CD4-positive, alpha-beta T cell treated with Interleukin-21 for 1 hour (primary cell): Measurements from ENCODE around the gene ACLY.
"Not testable (repeated sequence)": the region's sequence is repeated elsewhere in the genome, so short reads cannot be mapped to it uniquely, and the experiment has no call there.

Experiments used
- DNase-seq: peaks from one replicate; pipeline ENCODE4 v3.0.0-alpha.2; 2020

The ACLY gene

DNA sequence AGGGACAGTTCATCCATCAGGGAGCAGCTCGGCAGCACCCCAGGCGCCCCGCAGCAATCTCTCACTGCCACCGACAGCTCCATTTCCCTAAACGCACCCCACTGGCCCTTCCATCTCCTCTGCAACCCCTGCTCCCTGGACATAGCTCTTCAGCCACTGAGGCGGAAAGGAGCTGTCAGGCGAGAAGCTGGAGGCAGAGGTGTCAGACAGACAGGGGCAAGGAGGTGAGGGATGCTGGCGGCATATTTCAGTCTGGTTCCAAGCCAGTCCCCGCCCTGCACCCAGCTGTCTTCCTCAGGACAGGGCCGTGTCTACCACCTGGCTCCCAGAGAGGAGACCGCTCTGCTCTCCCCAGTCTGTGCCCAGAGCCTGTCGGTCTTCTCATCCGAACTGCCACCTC, 9.7 kb downstream of the ACLY start:
- no peak for DNase-seq

DNA sequence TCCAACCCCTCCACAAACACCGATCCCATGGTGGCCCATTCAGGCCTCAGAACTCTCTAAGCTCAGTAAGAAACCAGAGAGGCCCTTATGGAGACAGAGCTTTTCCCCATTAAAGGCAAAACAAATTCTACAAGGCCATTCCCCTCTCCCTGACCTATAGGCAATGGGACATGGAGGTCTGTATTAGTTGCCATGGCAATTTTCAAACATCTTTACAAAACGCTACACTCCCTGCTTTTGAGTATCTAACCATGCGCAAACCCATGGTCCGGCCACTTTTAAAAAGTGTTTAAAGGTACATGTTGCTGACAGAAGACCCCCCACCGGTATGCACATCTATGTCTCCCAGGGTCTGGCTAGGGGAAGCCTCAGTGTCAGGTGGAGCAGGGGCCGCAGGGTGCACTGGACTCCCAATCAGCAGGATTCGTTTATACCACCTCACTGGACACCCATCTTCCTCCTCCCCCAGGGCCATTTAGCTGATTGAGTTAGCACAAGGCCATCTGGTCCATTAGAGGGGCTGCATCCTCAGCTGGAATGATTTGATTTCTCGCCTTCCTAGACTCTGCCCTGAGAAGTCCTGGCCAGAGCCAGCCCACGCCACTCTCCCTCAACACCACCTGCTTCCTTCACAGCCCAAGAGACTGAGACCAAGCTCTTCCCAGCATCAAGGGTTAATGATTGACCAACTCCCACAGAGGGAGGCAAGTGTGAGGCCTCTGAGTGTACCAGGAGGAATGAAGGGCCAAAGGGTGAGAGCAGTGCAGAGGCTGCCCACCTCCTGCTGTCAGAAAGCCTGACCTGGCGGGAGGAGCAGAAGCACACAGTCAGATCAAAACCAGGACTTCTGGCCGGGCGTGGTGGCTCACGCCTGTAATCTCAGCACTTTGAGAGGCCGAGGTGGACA, 10.9 kb downstream of the ACLY start:
- no peak for DNase-seq

DNA sequence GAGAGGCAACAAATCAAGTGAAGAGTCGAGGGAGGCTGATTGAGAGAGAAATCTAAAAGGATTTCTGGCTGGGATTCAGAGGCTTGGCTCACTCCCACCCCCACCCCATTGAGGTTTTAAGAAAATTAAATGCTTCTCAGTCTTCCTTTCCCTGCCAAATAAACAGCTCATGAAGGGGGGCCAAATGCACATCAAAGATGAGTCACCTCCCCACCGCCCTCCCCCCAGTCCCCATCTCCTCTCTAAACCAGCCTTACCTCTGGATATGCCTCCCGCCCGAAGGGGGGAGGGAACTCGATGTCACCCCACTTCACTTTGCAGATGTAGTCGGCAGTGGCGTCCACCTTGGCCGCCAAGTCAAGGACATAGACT, 11.6 kb downstream of the ACLY start:
- DNase-seq: no peak

DNA sequence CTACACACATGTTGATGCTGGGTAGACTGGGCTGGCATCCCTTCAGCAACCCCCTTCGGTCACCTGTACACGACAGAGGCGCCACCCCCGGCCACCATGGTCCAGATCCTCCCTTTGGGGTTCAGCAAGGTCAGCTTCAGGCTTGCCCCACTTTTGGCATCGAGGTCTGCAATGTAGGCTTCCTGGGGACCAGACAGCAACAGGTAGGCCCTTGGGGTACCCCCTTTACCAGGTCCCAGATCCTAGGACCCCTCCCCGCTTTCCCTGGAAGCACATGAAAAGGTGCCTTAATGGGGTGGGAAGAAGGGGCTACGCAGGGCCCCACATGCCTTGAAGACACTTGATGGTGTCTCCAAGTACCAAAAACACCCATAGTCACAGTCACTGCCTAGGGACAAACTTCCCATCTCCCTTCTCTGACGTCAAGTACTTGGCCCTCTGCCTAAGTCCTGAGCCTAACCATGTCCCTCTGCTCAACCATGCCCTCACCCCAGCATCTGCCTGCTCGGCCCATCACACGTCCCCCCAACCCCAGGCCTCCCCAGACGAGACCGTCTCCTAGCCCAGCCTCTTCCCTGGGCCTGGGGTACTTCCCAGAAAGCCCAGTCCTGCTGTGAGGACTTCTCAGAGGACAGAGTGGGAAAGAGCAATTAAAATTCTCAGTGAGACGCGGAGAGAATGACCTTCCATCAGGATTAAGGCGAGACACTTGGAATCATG, 12.1 kb downstream of the ACLY start:
- no peak for DNase-seq

DNA sequence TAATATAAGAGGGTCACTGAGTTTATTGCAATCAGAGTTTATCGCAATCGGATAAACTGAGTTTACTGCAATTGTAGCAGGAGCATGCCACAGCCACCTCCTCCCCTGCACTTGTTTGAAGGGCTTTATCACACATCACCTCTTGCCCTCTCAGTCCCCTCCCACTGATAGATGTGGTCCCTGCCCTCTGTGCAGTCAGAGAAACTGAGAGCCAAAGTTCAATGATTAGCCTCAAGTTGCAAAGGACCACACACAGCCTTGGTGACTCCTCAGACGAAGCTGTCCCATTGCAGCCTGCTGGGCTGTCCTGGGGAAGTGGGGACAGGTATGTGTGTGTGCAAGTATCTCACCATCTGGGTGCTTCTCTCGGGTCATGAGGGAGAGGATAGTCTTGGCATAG, 13.6 kb downstream of the ACLY start:
- DNase-seq: no peak

DNA sequence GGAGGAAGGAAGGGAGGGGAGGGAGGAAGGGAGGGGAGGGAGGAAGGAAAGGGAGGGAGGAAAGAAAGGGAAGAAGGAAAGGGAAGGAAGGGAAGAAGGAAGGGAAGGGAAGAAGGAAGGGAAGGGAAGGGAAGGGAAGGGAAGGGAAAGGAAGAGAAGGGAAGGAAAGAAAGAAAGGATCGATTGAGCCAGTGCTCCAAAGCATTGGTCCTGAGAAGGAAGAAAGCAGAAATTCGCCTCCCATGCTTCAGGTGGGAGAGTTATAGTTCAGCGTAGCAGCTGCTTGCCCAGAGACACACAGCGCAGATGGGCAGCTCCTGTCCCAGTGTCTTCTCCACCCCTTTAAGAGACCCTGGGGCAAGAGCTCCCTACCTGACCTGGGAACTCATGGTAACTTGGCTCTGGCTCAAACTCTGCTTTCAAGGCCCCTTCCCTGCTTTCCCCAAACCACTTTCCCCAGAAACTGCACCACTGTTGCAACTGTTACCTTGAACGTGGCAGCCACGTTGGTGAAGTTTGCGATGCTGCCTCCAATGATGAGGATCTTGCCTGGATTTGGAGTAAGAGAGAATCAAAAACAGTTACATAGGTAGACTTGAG, 14.4 kb downstream of the ACLY start:
- DNase-seq: no peak

DNA sequence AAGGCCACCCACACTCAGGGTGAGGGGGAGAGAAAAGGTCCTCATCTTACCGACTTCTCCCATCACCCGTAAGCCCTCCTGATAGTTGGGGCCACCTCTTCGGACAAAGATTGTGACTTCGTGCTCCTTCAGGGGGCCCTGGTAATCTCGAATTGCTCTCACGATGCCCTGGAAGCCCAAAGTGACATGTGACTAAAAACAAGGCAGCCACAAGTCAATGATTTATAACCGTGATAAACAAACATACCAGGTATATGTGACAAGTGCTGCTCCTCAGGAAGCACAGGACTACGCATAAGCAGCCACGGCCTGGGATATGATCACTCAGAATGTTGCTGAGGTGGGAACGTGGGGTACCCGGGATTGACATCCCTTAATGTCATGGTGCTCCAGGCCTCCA, 17.1 kb downstream of the ACLY start:
- no peak for DNase-seq

DNA sequence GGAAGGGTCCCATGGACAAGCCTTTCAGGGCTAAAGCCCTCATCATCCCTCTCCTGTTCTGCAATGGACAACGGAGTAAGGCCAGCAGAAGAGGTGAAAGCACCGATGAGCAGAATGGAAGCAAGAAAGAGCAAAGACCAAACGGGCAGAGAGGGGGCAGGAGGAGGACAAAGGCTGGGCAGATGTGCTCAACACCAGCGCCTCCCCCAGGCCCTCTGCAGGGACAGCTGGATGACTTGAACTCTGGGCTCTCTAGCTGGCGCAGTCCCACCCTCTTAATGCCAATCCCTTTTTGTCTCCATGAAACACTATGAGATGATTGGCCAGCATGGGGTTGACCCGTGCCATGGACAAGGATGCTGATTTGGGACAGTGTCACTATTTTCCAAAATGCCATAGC, 22.0 kb downstream of the ACLY start:
- DNase-seq: no peak

DNA sequence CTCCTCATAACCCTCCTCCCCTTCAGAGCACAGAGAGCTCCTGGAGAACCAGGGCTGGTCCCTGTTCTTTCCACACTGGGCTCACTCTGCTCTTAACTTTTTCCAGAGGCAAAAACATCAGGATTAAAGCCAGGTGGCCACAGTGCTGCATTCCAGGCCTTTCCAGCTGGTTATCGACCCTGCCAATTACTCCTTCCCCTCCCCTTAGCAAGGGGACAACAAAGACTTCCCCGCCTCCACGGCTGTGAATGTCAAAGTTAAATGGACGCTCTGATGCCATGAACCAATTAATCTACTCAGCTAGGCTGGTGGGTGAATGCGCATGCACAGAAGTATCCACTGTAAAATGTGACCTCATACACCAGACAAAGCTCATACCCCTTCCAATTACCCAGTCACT, 23.1 kb downstream of the ACLY start:
- no peak for DNase-seq

DNA sequence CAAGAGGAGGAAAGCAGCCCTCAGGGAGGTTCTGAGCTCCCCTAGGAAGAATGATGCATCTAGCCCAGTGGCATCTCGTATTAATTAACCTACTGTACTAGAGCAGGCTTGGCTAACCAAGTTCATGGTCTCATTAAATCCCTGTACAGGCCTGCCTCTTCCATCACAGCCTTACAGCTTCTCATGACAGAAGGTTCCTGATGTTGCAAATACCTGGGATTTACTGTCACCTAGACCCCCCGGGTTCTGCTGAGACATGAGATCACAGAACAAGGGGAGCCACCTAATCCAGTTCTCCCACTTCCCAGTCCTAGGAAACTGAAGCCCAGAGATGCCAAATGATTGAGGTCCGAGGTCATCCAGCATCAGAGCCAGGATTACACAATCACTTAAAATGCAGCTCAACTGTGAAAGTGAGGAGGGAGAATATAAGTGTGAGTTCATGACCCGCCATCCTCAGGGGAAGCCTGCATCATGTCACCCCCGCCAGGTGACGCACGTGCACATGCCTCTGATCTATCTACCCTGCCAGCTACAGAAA, 23.9 kb downstream of the ACLY start:
- no peak for DNase-seq

DNA sequence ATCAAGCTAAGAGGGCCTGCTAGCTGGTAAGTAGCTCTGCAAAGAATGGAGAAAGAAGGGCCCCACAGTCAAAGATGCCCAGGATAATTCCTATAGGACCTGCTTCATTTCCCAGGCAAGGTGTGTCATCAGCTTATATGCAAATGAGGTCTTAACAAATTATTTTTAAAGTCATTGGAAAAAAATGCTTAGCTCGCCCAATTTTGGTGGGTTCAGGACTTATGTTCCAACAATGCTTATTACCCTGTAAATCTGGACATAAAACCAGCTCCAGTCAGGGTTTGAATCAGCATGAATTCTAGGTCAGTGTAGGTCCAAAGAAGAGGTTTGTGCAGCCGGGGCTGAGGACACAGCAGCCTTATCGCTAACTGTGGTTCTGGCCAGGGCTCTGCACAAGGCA, 25.4 kb downstream of the ACLY start:
- DNase-seq: no peak

DNA sequence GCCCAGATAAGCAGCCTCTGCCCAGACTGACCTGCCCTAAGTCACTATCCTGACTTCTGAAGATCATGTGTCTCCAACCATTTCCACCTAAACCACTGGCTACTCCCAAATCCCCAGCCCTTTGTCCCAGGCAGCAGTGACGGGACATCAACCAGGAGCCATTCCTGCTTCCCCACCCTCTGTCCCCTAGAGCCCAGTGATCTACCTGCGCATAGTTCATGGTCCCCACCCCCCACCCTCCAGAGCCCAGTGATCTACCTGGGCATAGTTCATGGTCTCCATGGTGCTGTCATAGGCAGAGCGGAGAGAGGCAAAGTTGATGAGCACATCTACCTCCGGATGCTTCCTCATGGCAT, 26.8 kb downstream of the ACLY start:
- DNase-seq: no peak

DNA sequence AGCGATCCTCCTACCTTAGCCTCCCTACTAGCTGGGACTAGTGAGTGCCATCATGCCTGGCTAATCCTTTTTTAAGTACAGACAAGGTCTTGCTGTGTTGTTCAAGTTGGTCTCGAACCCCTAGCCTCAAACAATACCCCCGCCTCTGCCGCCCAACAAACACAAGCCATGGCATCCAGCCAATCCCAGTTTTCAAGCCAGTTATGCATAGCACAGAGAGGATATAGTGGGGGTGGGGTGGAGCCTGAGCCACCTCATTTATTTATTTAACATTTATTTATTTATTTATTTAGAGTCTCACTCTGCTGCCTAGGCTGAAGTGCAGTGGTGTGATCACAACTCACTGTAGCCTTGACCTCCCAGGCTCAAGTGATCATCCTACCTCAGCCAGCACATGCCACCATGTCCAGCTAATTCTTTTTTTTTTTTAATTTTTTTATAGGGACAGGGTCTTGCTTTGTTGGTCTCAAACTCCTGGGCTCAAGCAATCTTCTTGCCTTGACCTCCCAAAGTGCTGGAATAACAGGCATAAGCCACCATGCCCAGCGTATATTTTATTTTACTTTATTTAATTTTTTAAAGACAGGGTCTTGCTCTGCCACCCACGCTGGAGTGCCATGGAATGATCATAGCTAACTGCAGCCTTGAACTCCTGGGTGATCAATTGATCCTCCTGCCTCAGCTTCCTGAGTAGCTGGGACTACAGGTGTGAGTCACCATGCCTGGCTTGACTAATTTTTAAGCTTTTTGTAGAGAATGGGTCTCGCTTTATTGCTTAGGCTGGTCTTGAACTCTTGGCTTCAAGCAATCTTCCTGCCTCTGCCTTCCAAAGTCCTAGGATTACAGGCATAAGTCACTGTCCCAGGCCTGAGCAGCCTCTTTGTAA, 27.4 kb downstream of the ACLY start:
- DNase-seq: no peak

DNA sequence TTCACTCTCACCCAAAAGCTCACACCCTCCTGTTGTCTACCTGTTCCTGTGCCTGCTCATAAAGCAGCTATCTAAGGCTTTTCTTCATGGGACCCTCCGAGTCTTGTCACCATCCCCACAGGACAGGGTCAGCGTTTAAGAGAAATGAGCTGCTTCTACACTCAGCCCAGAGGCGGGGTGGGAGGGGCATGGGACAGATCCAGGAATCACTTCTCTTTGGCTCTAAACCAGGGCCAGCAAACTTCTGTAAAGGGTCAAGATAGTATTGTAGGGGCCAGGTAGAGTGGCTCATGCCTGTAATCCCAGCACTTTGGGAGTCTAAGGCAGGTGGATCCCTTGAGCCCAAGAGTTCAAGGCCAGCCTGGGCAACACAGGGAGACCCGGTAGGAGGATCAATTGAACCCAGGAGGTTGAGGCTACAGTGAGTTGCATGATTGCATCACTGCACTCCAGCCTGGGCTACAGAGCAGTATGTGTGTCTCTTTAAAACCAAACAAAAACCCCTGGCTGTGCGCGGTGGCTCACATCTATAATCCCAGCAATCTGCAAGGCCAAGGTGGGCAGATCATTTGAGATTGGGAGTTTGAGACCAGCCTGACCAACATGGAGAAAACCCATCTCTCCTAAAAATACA, 30.3 kb downstream of the ACLY start:
- DNase-seq: no peak

DNA sequence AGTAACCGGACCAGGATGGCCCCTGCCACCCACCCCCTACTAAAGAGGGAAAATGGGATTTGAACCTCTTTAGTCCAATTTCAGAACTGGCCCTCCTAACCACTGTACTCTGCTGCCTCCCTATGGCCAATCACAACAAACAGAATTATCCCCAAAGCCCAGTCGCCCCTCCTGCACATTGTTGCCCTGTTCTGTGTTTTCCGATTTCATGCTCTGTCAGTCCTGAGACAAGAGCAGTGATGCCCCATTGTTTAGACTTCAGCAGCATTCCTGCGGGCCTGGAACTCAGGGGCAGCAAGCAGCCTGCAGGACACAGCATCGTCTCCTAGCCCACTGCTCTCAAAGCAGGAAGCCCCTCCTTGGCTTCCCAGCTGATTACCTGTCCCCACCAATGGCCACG, 33.0 kb downstream of the ACLY start:
- DNase-seq: peak; percentile 7

DNA sequence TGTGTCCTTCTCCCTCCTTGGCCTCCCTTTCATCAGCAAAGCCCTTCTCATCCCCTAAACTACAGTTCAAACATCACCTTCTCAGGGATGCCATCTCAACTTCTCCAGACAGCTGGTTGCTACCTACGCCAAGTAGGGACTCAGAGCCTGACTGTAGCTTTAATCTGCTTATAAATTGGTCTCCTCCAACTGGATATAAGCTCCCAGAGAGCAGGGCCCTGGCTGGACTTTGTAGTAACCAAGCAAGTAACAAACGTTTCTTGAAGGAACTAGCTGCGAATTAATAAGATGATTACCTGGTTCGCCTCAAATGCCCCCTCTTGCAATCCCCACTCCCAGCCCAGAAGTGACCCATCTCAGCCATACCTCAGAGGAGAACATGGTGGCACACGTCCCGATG, 36.0 kb downstream of the ACLY start:
- no peak for DNase-seq

DNA sequence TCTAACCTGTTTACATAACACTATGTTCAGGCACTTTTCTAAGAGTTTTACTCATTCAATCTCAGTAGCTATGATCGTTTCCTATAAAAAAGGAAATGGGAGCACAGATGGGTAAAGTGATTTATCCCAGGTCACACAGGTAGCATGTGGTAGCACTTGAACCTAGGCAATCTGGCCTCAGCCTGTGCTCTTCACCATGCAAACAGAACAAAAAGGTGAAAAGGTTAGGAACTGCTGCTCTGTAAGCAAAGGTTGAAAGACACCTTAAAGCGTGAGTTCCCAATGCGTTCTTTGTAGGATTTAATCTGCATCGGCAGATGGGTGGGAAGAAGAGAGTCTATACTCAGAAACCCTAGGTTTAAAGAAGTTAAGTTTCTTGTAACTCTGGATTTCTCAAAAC, 38.6 kb downstream of the ACLY start:
- no peak for DNase-seq

DNA sequence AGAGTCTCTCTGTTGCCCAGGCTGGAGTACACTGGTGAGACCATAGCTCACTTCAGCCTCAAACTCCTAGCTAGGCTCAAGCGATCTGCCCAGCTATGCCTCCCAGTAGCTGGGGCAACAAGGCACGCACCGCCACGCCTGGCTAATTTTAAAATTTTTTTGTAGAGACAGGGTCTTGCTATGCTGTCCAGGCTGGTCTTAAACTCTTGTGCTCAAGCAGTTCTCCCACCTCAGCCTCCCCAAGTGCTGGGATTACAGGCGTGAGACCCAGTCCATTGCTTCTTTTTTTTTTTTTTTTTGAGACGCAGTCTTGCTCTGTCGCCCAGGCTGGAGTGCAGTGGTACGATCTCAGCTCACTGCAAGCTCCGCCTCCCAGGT, 44.5 kb downstream of the ACLY start:
- not testable (repeated sequence) for DNase-seq

DNA sequence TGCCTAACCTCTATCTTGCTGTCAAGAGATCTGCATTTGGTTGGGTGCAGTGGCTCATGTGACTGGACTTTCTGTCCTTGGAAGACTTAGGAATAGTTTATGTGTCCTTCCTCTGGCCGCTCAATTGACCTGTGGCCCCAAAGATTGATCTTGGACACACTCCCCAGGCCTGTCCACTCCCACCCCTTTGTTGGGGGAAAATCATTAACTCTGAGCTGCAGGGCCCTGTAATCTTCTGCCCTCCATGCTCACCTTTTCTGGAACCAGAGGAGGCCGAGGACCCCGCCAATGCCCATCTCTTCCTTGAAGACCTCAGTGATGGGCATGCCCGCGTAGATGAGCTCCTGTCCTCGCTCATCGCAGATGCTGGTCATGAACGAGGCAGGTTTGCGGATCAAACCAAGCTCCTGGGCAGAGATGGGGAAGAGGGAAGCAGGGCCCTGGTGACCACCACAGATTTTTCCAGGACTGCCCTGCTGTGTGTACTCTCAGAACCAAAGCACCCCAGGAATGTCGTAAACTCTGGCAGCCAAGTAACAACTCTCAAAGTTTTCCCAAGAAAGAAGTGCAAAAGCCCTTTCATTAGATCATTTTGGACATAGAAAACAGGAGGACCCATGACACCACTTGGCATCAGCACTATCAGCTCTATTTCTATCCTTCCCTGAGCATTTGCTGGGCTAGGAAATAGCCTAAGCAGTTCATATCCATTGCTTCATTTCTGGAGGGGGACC, 45.0 kb downstream of the ACLY start:
- no peak for DNase-seq

DNA sequence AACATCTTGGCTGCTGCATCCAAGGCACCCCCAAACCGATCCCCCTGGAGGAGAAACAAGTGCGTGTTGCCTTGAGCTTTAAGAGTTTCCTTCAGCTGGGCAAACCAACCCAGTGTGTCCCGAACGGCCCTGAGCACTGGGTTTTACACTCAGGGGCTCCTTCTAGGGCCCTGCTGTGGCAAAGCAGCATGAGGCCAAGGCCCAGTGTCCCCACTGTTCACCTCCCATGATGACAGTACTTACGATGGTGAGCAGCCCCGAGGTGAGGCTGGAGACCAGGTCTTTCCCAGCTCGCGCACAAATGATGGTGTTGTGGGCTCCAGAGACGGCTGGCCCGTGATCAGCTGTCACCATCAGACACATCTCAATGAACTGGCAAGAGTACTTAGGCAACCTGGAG, 47.0 kb downstream of the ACLY start:
- no peak for DNase-seq

DNA sequence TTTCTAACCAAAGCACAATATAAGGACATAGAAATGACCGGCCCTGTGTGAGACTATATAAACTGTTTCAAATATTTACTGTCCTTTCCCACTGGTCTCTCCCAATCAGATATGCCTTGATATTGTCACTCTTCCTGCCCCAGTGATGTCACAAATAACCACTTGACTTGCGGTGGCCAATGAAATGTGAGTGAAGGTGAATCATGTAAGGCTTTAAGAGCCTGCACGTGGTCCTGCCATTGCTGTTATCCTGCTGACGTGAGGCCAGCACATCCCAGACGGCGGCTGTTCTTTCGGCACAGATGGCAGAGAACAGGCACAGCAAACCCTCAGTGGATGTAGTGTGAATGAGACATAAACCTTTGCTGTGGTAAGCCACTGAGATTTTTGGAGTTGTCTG, 48.1 kb downstream of the ACLY start:
- no peak for DNase-seq

DNA sequence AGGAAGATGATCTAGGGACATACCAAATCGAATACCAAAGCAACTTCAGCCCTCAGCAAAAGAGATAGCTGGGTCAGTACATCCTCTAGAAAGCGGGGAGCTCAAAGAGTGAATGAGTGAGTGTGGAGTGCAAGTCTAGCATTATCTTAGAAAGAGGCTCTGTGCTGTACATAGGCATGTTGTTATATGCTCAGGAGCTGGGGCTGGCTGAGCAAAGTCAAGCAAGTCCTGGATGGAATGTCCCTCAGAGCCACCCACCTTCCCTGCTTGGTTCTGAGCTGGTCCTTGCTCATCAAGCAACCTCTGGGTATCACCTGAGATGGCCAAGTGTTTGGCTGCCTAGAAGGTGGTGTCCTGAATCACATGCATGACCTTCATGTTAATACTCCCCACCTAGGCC, 48.7 kb downstream of the ACLY start:
- no peak for DNase-seq
